HG03108 (cell line): ENCODE data around the gene SDR42E2.

ENCODE experiments used
- ATAC-seq: cut with Tn5 transposase; IDR thresholded peaks from one replicate; pipeline ENCODE4 v1.9.1; 2021; ENCODE audit warnings: moderate library complexity; ENCODE audit not compliant: unreplicated experiment

Gene SDR42E2

GRCh38 chr16:22240023-22240710 is 77.9 kb downstream of the SDR42E2 start:
- no peak for ATAC-seq
